GM21423 (cell line): ENCODE data around the gene ZDHHC11.
"Not testable (repeated sequence)": the region's sequence is repeated elsewhere in the genome, so short reads cannot be mapped to it uniquely, and the experiment has no call there.

Source experiments
- ATAC-seq: cut with Tn5 transposase; IDR thresholded peaks from one replicate; pipeline ENCODE4 v1.9.1; 2021; ENCODE audit warnings: mild to moderate bottlenecking, moderate library complexity; ENCODE audit not compliant: unreplicated experiment

ZDHHC11 gene

DNA sequence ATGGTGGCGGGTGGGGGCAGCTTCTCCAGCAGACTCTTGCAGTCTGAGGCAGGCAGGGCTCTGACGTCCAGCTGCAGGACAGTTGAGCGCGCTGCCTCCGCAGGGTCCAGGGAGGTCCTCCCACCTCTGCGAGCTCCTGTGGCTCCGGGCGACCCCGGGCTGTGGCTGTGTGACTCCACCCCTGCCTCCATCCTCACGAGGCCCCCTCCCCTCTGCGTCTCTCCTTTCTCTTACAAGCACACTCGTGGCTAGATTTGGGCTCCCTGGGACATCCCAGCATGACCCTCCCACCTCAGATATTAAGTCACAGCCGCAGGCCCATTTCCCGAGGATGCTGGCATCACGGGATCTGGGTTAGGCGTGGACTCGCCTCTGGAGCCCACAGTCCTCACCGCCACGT is 100.6 kb downstream of the ZDHHC11 start:
- ATAC-seq: not testable (repeated sequence)

DNA sequence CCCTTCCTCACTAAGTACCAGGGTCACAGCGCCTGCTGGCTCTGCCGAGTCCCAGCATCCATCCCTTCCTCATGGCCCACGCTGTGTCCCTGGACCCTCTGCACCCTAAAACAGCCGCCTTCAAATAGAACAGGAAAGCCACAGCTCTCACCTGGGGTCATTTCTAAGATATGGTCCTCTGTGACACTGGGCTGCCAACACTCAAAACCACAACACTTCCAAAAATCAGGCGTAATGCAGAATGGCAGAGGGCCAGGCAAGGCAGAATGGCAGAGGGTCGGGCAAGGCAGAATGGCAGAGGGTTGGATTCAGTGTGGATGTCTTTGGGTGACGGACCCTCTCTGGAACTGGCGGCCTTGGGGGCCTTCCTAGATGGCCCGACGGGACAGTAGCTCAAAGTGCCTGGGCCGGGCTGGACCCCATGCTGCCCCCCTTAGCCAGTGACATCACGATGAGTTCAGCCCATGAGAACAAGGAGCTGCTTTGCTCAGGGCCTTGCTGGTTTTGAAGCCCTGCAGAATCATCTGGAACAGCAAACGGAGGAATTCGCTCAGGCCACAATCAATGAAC is 101.6 kb downstream of the ZDHHC11 start:
- ATAC-seq: no peak

DNA sequence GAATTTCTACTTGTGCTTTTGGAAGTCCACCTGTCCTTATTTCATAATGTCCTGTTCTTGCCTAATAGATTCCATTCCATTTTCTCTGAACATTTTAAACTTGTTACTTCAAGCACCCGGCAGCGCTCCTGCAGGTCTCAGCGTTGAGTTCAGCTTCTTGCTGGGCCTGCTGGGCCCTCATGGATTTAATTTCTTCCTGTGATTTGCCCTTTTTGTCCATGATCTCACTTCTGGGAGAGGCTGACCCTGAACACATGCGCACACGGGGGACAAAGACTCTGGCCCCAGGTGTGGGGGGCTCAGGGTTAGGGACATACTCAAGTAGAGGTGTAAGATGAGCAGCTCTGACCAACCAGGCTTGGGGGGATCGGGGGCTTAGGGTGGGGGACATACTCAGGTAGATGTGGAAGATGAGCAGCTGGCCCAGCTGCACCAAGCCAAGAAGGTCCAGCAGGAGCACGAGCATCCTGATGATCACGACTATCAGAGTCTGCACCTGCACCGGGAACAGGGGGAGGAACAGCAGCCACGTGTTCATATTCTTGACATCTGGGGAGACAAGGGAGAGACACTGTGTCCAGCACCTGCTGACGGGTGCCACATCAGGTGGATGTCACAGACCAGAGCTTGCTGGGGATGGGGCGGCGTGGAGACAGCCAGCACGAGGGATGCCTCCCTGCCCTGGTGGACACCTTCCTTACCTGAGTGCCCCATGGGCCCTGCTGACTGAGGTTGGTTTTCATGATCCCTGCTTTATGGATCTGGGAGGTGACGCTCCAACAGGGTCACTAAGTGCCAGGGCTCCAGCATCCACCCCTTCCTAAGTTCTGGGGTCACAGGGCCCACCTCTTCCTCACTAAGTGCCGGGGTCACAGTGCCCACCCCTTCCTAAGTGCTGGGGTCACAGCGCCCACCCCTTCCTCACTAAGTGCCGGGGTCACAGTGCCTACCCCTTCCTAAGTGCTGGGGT is 102.5 kb downstream of the ZDHHC11 start:
- ATAC-seq: not testable (repeated sequence)

DNA sequence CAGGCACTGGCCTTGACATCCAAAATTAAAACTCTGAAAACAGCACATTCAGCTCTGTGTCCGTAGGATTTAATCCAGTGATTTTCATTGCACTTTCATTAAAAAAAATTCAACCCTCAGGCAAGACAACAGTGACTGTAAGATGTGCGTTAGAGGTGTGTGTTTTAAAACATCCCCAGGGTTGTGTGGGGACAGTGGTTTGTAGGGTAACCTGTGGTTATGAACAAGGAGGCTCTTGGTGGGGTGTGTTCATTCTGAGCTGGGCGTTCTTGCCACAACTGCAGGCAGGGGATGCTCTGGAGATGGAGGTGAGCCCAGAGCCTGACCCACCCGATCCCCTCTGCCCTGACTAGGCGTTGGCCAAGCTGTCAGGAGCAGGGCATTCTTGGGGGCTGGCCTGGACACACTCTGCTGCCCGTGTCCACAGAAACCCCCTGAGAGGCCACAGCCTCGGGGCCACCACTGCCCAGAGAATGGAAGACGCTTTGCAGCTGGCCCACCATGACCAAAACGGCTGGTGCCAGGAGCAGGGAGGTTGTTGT is 103.4 kb downstream of the ZDHHC11 start:
- ATAC-seq: not testable (repeated sequence)

DNA sequence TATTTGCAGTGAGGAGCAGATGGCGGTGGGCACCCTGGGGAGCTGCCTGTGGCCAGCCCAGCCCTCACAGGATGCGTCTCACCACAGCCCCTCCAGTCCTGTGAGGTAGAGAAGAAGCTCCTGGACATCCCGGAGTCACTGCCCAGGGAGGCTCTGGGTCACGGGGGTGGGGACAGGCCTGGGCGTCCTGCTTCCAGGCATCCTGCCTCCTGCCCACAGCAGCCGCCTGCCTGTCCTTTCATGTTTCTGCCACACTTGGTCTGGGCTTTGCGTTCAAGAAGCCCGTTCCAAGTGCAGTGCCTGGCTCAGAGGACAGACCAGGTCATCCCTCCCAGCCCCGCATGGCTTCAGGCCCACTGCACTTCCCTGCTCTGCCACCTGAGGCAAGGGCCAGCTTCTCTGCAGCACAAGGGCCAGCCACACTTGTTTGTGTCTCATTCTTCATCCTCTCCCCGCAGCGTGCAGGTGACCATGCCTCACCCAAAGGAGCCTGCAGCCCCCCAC is 104.5 kb downstream of the ZDHHC11 start:
- ATAC-seq: no peak
